ENCODE data around the gene SLC25A5.

GRCh38 chrX:119453202-119453601, 15.0 kb upstream of the SLC25A5 start:
- no peak for TF ChIP-seq CTCF (IDR thresholded peaks at IDR 0.05)
- TF ChIP-seq POLR2A (IDR thresholded peaks at IDR 0.05) = no peak

Measured in heart left ventricle (tissue), 13 donors.